ENCODE data around the gene MUC4. TPM values are rescaled to one million over a fixed set of nuclear protein-coding genes. Genes with fewer than 3 reads are reported as not detected.
"Not testable (repeated sequence)": the region's sequence is repeated elsewhere in the genome, so short reads cannot be mapped to it uniquely, and the experiment has no call there.

The MUC4 gene
- polyA plus RNA-seq, 1 experiment: not detected

GRCh38 chr3:195731356-195731905 is 80.3 kb downstream of the MUC4 start:
- no peak for DNase-seq (ENCODE audit: low read depth)
- H3K4me3 ChIP-seq (ENCODE audit: low read depth, low read length): no peak overlapping the region
- TF ChIP-seq CTCF (IDR thresholded peaks at IDR 0.05; ENCODE audit: insufficient read depth, low read depth, low read length): no peak
- peaks cover 13% of the 10 kb centered on the region for H3K27me3 ChIP-seq (ENCODE audit: control insufficient read depth, insufficient read depth, low read length)
- ChIA-PET CTCF (no interaction called here), POLR2A (no interaction called here)
- H3K36me3 ChIP-seq (ENCODE audit: control insufficient read depth, insufficient read depth, low read length): no peaks in the 10 kb centered on the region

GRCh38 chr3:195729476-195730251 is 82.1 kb downstream of the MUC4 start:
- ChIA-PET POLR2A (interaction anchor here (0.7 kb wide), 1 partner anchor 1194 kb away, joined by 10 read pairs; no protein-coding TSS in a partner anchor), CTCF (interaction anchor here (1.2 kb wide), 1 partner anchor 16 kb away, joined by 3 read pairs; no protein-coding TSS in a partner anchor)
- DNase-seq (ENCODE audit: low read depth): no peak
- H3K27me3 ChIP-seq (ENCODE audit: control insufficient read depth, insufficient read depth, low read length): peaks cover 9% of the 10 kb centered on the region
- H3K4me3 ChIP-seq (ENCODE audit: low read depth, low read length): no peak overlapping the region
- no peaks in the 10 kb centered on the region for H3K36me3 ChIP-seq (ENCODE audit: control insufficient read depth, insufficient read depth, low read length)
- no peak for TF ChIP-seq CTCF (IDR thresholded peaks at IDR 0.05; ENCODE audit: insufficient read depth, low read depth, low read length)

- POLR2A ChIA-PET, CTCF ChIA-PET: not testable (repeated sequence)
Observed at GRCh38 chr3:195728789-195729188, 82.9 kb downstream of the MUC4 start.

GRCh38 chr3:195727606-195728195 is 84.0 kb downstream of the MUC4 start:
- Histone ChIP-seq H3K27me3 (ENCODE audit: control insufficient read depth, insufficient read depth, low read length) (peaks cover 7% of the 10 kb centered on the region), H3K4me3 (ENCODE audit: low read depth, low read length) (no peak overlapping the region), H3K36me3 (ENCODE audit: control insufficient read depth, insufficient read depth, low read length) (no peaks in the 10 kb centered on the region)
- CTCF ChIA-PET: interaction anchor here (1.1 kb wide), 1 partner anchor 20 kb away, joined by 3 read pairs; no protein-coding TSS in a partner anchor
- POLR2A ChIA-PET: no interaction called here
- no peak for DNase-seq (ENCODE audit: low read depth)
- TF ChIP-seq CTCF (IDR thresholded peaks at IDR 0.05; ENCODE audit: insufficient read depth, low read depth, low read length): no peak

More at GRCh38 chr3:195728789-195729188, 82.9 kb downstream of the MUC4 start:
- H3K36me3 ChIP-seq (ENCODE audit: control insufficient read depth, insufficient read depth, low read length); H3K4me3 ChIP-seq (ENCODE audit: low read depth, low read length); DNase-seq (ENCODE audit: low read depth); H3K27me3 ChIP-seq (ENCODE audit: control insufficient read depth, insufficient read depth, low read length): not testable (repeated sequence)

- POLR2A ChIA-PET; H3K27me3 ChIP-seq (ENCODE audit: control insufficient read depth, insufficient read depth, low read length); H3K36me3 ChIP-seq (ENCODE audit: control insufficient read depth, insufficient read depth, low read length); H3K4me3 ChIP-seq (ENCODE audit: low read depth, low read length); DNase-seq (ENCODE audit: low read depth): not testable (repeated sequence)
- CTCF ChIA-PET: interaction anchor here (0.6 kb wide), 1 partner anchor 562 kb away, joined by 3 read pairs; no protein-coding TSS in a partner anchor
Observed at GRCh38 chr3:195725916-195726740, 85.6 kb downstream of the MUC4 start.

GRCh38 chr3:195724363-195724762 is 87.4 kb downstream of the MUC4 start:
- POLR2A ChIA-PET; H3K36me3 ChIP-seq (ENCODE audit: control insufficient read depth, insufficient read depth, low read length); H3K4me3 ChIP-seq (ENCODE audit: low read depth, low read length); DNase-seq (ENCODE audit: low read depth); CTCF ChIA-PET; H3K27me3 ChIP-seq (ENCODE audit: control insufficient read depth, insufficient read depth, low read length): not testable (repeated sequence)

- POLR2A ChIA-PET; DNase-seq (ENCODE audit: low read depth); H3K27me3 ChIP-seq (ENCODE audit: control insufficient read depth, insufficient read depth, low read length); CTCF ChIA-PET; H3K4me3 ChIP-seq (ENCODE audit: low read depth, low read length); H3K36me3 ChIP-seq (ENCODE audit: control insufficient read depth, insufficient read depth, low read length): not testable (repeated sequence)
Observed at GRCh38 chr3:195722996-195723345, 88.8 kb downstream of the MUC4 start.

GRCh38 chr3:195722139-195722995 is 89.4 kb downstream of the MUC4 start:
- CTCF ChIA-PET; H3K36me3 ChIP-seq (ENCODE audit: control insufficient read depth, insufficient read depth, low read length); H3K27me3 ChIP-seq (ENCODE audit: control insufficient read depth, insufficient read depth, low read length); H3K4me3 ChIP-seq (ENCODE audit: low read depth, low read length); POLR2A ChIA-PET; DNase-seq (ENCODE audit: low read depth): not testable (repeated sequence)

Data from BJ (cell line).